Measurements from ENCODE around the gene SAXO1.
"Not testable (repeated sequence)": the region's sequence is repeated elsewhere in the genome, so short reads cannot be mapped to it uniquely, and the experiment has no call there.

The SAXO1 gene

DNA sequence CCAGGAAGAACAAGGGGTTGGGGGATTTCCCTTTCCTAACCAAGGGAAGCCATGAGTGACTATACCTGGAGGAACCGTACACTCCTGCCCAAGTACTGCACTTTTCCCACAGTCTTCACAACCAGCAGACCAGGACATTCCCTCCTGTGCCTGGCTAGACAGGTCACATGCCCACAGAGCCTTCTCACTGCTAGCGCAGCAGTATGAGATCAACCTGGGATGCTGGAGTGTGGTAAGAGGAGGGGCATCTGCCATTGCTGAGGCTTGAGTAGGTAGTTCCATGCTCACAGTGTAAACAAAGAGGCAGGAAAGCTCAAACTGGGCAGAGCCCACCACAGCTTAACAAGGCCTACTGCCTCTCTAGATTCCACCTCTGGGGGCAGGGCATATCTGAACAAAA is 35.9 kb downstream of the SAXO1 start:
- no peak for DNase-seq

DNA sequence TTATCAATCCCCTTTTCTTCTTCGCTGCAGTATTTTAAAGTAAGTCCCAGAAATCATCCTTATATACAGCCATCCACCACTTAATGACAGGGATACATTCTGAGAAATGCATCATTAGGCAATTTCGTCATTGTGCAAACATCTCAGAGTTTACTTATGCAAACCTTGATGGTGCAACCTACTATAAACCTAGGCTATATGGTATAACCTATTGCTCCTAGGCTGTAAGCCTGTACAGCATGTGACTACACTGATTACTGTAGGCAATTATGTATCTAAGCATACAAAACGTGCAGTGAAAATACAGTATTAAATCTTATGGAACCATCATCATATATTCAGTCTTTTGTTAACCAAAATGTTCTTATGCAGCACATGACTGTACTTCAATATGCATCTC is 36.8 kb downstream of the SAXO1 start:
- DNase-seq, result no peak

DNA sequence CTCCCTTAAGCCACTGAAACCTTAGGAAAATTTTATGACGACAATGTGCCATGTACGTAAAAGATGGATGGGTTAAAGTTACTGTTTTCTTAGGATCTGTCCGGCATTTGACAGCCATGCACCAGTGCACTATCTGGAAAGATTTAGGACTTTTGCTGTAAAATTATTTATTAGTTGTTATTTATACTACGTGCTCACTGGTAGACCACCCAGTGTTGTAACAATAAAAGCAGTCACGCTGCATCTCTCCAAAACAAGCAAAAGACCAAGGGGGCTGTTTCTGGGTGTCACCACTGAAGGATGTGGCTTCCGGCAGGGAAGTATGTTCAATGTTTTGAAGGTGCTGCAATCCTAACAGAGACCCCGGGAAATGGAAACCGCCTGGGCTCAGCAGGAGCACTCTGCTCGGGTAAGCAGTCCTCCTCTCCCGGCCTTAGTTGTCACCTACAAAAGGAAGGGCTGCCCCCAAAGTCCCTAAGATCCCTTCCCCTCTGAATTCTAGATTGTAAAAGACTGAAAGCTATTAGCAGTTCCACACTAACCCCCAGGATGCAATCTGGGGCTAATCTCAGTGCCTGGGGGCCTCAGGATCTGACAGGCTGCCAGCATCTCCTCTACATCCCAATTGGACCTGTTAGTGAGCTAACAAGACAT is 38.6 kb downstream of the SAXO1 start:
- DNase-seq, result no peak

- not testable (repeated sequence) for DNase-seq
These were observed 41.8 kb downstream of the SAXO1 start for GRCh38 chr9:18991197-18991596.

- DNase-seq, result no peak
These were observed 42.5 kb downstream of the SAXO1 start for GRCh38 chr9:18990494-18990893.

DNA sequence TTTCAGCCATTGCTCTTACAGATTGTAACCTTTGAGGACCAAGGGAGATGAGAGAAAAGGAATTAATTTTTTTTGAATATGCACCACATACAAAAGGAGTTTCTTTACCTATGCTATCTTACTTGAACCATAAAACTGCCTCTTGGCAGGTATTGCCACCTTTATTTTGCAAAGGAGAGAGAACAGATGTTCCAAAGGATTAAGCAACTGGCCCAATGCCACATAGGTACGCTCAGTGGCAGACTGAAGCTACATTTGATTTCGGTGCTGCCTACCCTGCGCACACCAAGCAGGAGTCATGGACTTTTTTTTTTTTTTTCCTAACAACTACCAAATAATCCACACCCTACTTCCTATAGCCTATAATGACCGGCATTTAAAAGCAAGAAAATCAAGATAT is 43.1 kb downstream of the SAXO1 start:
- no peak for DNase-seq

- no peak for DNase-seq
These were observed 43.9 kb downstream of the SAXO1 start for GRCh38 chr9:18989097-18989496.

DNA sequence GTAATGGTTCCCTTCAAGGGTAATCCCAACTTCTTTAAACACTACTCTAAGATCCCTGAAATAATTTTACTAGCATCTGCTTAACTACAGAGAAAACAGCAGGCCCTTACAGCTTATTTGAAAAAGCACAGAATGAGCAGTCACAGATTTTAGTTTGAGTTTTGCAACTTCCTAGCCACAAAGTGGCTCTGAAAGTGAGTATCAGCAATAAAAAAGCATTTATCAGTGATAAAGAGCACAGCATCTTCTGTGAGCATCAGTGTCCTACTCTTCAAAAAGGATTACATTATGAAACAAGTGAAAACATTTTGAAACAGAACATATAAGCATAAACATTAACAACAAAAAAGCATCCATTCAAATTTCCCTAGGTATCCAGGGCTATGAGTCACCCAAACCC is 45.0 kb downstream of the SAXO1 start:
- DNase-seq, result no peak

- no peak for DNase-seq
These were observed 47.0 kb downstream of the SAXO1 start for GRCh38 chr9:18985996-18986395.

DNA sequence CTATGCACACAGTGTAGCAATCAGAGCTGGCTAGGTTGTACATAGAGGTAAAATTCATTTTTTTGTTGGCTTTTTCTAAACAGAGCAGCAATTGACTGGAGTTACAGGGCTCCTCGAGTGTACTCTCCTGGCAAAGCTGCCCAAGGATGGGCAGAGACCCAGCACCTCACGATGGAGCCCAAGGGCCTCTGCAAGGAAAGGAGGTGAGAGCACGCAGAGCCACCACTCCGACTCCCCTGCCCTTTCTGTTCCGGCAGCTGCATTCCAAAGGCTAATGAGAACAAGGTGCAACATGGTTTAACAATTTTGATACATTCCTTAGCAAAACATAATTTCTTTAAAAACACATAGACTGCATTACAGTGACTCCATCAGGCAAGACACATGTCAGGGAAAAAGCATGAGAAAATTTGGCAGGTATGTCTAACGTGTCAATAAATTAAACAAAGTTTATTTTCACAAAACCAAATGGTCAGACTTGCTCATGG is 47.5 kb downstream of the SAXO1 start:
- no peak for DNase-seq

- DNase-seq, result no peak
These were observed 50.8 kb downstream of the SAXO1 start for GRCh38 chr9:18982262-18982620.

DNA sequence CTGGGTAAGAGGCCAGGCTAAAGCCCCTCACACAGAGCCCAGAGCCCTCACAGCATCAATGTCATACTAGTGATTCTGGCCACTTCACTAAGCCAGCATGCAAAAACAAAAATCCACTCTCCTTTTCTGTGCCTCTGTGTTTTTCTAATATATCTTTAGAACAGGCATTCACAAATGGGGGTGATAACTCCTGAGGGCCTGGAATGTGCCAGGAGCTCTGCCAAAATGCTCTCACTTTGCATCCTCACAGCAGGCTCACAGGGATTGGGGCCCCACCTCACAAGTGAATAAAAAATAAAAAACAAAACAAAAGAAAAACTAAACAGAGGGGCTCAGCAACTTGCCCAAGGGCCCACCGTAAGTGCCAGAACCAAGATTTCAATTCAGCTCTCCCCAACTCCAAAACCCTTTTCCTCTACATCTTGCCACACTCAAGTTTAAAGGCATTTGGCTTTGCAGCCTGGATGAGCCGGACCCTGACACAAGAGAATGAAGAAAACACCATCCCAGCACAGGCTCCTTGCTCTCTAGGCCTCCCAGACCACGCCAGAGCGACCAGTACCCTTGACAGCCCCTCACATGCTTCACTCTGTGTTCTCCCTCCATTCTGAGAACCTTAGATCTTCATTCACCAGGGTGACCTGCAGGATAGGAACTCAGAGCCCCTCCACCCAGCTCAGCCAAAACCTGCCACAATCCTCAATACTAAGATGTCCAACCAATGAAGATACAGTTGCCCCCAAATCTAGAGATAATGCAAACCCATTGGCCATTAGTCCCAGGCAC is 51.3 kb downstream of the SAXO1 start:
- no peak for DNase-seq

DNA sequence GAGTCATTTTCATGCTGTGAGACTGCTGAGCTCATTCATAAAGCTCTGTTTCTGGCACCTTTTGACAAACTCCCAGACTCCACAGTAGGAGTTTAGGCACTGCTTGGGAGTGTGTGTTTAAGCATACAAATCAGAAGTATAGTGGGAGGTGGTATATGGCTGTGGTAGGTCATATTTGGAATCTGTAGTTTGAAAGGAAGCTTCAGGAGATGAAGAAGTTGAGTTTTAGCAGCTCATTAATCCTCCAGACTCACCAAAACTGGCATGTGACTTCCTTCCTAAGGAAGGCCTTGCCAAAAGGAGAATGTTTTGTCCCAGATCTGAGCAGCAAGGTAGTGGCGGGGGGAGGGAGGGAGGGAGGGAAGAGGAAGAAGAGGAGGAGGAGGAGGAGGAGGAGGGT is 52.8 kb downstream of the SAXO1 start:
- no peak for DNase-seq

DNA sequence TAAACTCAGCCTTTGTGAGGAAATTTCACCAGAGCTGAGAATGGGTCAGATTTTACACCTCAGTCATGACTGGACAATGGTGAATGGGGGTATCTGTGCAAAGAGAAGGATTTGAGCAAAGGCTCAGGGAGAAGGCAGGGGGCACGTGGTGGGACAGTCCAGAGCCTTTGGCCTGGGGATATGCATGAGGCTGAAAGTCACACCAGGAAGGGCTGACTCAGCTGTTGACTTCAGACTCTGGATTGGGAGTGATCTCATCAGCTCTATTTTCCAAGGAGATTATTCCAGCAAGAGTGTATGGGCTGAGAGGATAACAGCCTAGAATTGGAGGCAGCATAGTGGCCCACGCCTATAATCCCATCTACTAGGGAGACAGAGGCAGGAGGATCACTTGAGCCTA is 53.6 kb downstream of the SAXO1 start:
- no peak for DNase-seq

DNA sequence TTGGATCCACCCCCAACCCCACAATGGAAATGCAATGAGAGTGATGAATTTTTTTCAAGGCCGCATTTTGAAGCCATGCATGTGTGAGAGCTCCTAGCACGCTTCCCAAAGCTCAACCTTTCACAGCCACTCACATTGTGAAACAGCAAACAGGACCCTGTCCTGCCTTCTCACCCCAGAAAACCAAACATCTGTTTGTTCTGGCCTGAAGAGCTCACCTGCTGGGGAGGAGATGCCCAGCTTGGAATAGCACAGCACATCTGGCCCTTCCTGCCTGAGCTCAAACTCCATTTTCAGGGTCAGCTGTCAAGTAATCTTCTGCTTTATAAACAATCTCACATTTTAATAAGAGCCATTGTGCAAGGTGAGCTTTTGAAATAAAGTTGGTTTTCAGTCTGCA is 54.8 kb downstream of the SAXO1 start:
- no peak for DNase-seq

DNA sequence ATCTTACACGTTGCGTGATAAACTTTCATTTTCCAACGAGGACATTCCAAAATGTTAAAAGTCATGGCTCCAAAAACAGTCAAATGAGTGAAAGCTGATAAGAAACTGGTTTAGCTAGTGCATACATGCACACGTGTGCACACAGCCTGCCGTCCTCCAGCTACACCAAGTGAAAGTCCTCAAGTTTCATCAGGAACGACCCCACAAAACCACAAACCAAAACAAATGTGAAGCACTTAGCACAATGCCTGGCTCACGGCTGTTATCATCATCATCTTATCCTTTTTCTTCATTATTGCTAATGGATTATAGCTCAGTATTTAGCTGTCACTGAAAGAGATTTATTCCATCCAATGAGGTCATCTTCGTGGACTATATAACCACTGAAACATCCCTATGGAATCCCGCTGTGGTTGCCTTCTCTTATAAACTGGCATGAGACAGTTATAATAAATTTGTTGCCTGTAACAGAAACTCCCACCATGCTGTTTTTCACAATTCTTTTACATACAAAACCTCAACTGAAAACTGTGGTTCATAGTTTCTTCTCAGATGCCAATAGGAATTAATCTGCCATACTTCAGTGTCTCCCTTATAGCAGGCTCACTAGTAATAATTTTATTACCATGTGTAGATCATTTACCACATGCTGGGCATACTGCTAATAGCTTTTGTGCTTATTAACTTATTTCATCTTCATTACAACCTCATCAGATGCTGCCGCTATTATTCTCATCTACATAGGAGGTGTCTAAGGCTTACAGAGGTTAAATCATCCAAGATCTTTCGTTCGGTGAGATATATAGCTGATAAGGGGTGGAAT is 56.1 kb downstream of the SAXO1 start:
- no peak for DNase-seq

DNA sequence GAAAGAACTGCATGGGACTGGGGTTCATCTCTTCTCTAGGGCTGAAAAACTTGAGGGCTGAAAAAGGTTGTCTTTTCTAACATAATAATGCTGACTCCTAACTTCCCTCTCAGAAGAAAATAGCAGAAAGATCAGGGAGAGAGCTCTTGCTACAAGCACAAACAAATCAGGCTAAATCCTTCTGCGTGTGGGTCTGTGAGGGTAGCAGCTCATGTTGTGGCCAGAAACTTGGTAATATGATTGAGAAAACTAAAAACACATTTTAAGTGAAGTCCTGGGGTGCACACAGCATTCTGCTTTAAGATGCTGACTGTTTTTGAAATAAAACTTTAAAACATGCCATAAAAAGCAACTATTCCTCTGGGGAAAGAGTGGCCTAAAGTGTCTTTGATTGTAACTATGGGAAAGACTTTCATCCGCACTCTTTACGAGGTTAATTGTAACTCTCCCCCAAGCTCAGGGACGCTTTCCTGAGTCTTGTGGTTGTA is 56.7 kb downstream of the SAXO1 start:
- DNase-seq, result no peak

GRCh38 chr9:18973348-18973747 is 59.7 kb downstream of the SAXO1 start:
- no peak for DNase-seq

DNA sequence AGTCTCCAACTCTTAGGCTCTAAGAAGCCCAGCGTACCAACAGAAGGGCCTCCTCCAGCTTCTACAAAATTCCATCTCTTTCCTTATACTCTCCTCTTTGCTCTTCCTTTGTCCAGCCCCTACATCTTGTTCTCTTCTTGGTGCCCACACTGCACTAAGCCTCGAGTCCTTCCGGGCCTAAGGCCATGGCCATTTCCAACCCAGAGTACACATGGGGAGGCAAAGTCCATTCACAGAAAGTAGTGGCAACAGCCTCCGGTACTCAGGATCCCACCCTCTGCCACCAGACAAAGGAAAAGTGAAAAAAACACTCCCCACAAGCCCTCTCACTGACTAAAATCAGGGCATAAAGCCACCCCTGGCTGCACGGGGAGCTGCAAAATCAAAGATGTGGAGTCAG is 60.3 kb downstream of the SAXO1 start:
- DNase-seq, result no peak

DNA sequence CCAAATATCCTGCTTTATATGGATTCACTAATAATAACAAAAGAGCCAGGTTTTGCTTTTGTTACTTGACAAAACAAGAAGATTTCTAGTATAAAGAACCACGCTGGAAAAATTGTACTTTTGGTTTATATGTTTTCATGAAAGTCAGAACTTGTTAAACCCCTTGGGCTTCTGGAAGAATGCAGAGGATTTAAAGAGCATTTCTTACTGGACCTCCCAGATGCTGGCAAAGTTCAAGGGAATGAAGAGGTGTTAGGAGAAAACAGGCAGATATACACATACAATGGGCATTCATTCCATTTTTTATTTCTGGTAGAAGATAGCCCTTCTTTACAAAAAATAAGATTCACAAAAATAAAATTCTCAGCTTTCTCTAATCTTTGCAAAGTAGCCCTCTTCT is 61.1 kb downstream of the SAXO1 start:
- no peak for DNase-seq

GRCh38 chr9:18971404-18971803 is 61.6 kb downstream of the SAXO1 start:
- DNase-seq, result no peak

- DNase-seq, result no peak
These were observed 62.6 kb downstream of the SAXO1 start for GRCh38 chr9:18970393-18970792.

GRCh38 chr9:18969128-18969527 is 63.9 kb downstream of the SAXO1 start:
- DNase-seq, result no peak

DNA sequence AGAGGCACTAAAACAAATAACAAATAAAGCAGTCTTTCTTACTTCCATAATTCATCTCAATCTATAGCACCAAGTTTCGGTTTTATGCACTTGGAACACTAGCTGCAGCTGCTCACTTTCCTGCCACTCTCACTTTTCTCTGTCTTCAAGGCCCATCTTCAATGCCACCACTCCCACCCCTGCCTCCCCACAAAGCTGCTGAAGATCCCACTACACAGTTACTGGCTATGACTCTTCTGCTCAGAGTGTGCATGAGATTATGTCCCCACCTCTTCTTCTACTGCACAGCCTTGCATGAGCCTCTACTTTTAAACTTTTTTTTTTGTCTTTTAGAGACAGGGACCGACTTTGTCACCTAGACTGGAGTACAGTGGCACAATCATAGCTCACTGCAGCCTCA is 77.4 kb downstream of the SAXO1 start:
- DNase-seq, result no peak

Measured in NCI-H1105 treated with DMSO at 0.1 percent for 48 hours (cell line).